ENCODE results near the gene SNF8. TPM values are rescaled to one million over a fixed set of nuclear protein-coding genes. Genes with fewer than 3 reads are reported as not detected.

The SNF8 gene, protein sequence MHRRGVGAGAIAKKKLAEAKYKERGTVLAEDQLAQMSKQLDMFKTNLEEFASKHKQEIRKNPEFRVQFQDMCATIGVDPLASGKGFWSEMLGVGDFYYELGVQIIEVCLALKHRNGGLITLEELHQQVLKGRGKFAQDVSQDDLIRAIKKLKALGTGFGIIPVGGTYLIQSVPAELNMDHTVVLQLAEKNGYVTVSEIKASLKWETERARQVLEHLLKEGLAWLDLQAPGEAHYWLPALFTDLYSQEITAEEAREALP
- 10 to 100 TPM; 78.8 to 82.9 TPM for total RNA-seq
- 100 to 1,000 TPM; 148 to 217 TPM for polyA plus RNA-seq
- long read RNA-seq, donor 1, partial matches to known transcripts, result 0 of 5 reads
- long read RNA-seq, donor 1, other reads (novel, unspliced or antisense), result 1 of 5 reads
- long read RNA-seq, donor 2, transcript SNF8-202 (8 exons, 2,319 nt), result major isoform, 43 of 47 reads
- long read RNA-seq, donor 2, partial matches to known transcripts, result 0 of 47 reads
- long read RNA-seq, donor 2, other reads (novel, unspliced or antisense), result 1 of 47 reads

DNA sequence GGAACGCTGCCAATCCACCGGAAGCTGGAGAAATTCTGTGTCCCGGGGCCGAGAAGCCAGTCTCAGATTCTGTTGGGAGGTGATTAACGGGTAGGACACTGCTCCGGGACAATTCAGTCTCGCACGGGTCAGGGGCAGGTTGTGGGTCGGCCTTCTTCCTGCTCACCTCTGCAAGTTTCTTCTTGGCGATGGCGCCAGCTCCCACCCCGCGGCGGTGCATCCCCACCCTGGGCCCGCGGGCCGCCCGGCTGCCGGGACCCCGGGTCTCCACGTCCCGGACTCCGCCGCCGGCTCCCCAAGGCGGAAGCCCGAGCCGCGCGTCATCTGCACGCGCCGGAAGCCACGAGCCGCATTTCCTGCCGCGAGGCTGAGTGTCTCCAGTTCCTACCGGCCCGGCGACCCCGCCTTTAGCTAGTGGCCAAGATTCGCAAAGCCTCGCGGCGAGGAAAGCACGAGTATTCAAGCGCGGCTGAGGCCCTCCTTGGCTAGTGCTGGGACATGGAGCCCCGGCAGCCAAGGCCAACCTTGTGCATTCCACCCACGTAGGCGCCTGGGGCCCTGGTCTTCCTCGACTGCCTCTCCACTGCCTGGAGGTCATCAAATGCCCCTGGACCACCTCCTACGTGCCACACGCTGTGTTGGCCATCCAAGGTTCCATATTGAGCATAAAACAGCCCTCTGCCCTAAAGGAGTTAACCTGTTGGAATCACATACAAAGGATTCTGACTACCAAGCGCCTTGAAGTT is at the start of gene SNF8:
SNF8 (minus strand) TSS at position 328 of the 746 bp plus-strand sequence; CDS start at position 220, 108 bp downstream.
- H3K9me3 ChIP-seq (ENCODE audit: control insufficient read depth, low read length), result no peaks in the 10 kb centered on the region
- ATAC-seq (ENCODE audit: low FRiP score) (peak; percentile 95), DNase-seq (peak; percentile 95 to 98)
- 3% methylated on average over 50 to 55 of the region's 55 CpGs for WGBS, 2 donors
- peak within 1 kb of the TSS; percentile 74 to 93 for H3K4me3 ChIP-seq (ENCODE audit: low read length in 2 of 2)
- peak within 1 kb of the TSS in 1 of 2 donors; percentile 85 for H3K27ac ChIP-seq (ENCODE audit: low read depth in 1 of 2, low read length in 2 of 2)
- intact Hi-C loops (cut with DNase I), result loop anchor here (5.0 kb wide), 2 partner anchors 37 to 88 kb away; partner anchors contain the start of gene UBE2Z (in 1 of the 2)
- no peaks in the 10 kb centered on the region for H3K27me3 ChIP-seq (ENCODE audit: control insufficient read depth in 1 of 2, insufficient read depth in 2 of 2, low read length in 1 of 2)
- H3K4me1 ChIP-seq (ENCODE audit: control insufficient read depth in 1 of 2, insufficient read depth in 2 of 2, low read length in 2 of 2), result no peaks in the 10 kb centered on the region
- H3K36me3 ChIP-seq (ENCODE audit: control insufficient read depth in 1 of 2, insufficient read depth in 2 of 2, low read length in 1 of 2), result no peaks in the 10 kb centered on the region

DNA sequence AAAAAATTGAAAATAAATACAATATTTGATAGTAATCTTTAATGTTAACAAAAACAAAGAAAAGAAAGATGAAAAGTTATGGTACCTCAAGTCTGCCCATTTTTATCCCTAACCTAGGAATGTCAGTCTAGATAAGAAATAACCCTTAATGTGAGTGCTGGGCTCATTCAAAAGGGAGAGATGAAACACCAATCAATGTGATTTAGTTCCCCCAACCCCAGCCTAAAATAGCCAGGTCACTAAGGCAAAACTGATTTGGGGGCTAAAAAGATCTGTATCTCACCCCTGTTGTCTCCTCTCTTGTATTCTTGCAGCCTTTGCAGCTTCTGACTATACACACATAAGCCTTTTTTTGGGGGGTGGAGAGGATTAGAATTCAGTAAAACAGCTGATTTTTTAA is 49.3 kb upstream of the SNF8 start:
- Histone ChIP-seq H3K9me3 (ENCODE audit: control insufficient read depth, low read length) (no peaks in the 10 kb centered on the region), H3K27ac (ENCODE audit: low read depth in 1 of 2, low read length in 2 of 2) (no peak overlapping the region), H3K27me3 (ENCODE audit: control insufficient read depth in 1 of 2, insufficient read depth in 2 of 2, low read length in 1 of 2) (peaks cover 0 to 1% of the 10 kb centered on the region in 2 donors), H3K4me3 (ENCODE audit: low read length in 2 of 2) (no peak overlapping the region), H3K36me3 (ENCODE audit: control insufficient read depth in 1 of 2, insufficient read depth in 2 of 2, low read length in 1 of 2) (no peaks in the 10 kb centered on the region), H3K4me1 (ENCODE audit: control insufficient read depth in 1 of 2, insufficient read depth in 2 of 2, low read length in 2 of 2) (no peaks in the 10 kb centered on the region)
- intact Hi-C loops (cut with DNase I), result no loop called here
- no peak for DNase-seq
- ATAC-seq (ENCODE audit: low FRiP score), result no peak

DNA sequence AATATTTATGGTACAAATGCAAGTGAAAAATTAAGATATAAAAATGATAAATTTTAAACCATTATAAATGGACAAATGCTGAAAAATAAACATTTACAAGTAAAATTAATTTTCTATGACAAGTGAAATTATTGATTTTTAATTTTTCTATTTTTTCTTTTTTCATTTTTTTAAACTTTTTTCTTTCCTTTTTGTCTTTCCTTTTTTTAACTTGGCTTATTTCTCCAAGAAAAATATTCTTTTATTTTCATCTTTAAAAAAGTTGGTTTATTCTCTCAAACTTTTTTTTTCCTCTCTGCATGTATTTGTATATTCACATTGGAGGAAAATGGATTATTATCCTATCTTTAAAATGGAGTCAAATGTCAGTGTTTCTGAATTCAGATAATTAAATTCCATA is 48.7 kb upstream of the SNF8 start:
- Histone ChIP-seq H3K4me1 (ENCODE audit: control insufficient read depth in 1 of 2, insufficient read depth in 2 of 2, low read length in 2 of 2) (no peaks in the 10 kb centered on the region), H3K4me3 (ENCODE audit: low read length in 2 of 2) (no peak overlapping the region), H3K9me3 (ENCODE audit: control insufficient read depth, low read length) (no peaks in the 10 kb centered on the region), H3K27ac (ENCODE audit: low read depth in 1 of 2, low read length in 2 of 2) (no peak overlapping the region), H3K36me3 (ENCODE audit: control insufficient read depth in 1 of 2, insufficient read depth in 2 of 2, low read length in 1 of 2) (no peaks in the 10 kb centered on the region), H3K27me3 (ENCODE audit: control insufficient read depth in 1 of 2, insufficient read depth in 2 of 2, low read length in 1 of 2) (peaks cover 0 to 1% of the 10 kb centered on the region in 2 donors)
- DNase-seq (no peak), ATAC-seq (ENCODE audit: low FRiP score) (no peak)
- intact Hi-C loops (cut with DNase I), result no loop called here

GRCh38 chr17:48992444-48992843 is 47.8 kb upstream of the SNF8 start:
- no peaks in the 10 kb centered on the region for H3K36me3 ChIP-seq (ENCODE audit: control insufficient read depth in 1 of 2, insufficient read depth in 2 of 2, low read length in 1 of 2)
- H3K27me3 ChIP-seq (ENCODE audit: control insufficient read depth in 1 of 2, insufficient read depth in 2 of 2, low read length in 1 of 2), result peaks cover 0 to 1% of the 10 kb centered on the region in 2 donors
- H3K27ac ChIP-seq (ENCODE audit: low read depth in 1 of 2, low read length in 2 of 2), result no peak overlapping the region
- DNase-seq (no peak), ATAC-seq (ENCODE audit: low FRiP score) (no peak)
- no peak overlapping the region for H3K4me3 ChIP-seq (ENCODE audit: low read length in 2 of 2)
- intact Hi-C loops (cut with DNase I), result no loop called here
- 42 to 47% methylated on average over 2 of the region's 2 CpGs for WGBS, 2 donors
- H3K4me1 ChIP-seq (ENCODE audit: control insufficient read depth in 1 of 2, insufficient read depth in 2 of 2, low read length in 2 of 2), result no peaks in the 10 kb centered on the region
- no peaks in the 10 kb centered on the region for H3K9me3 ChIP-seq (ENCODE audit: control insufficient read depth, low read length)

GRCh38 chr17:48990882-48991357 is 46.3 kb upstream of the SNF8 start:
- Histone ChIP-seq H3K36me3 (ENCODE audit: control insufficient read depth in 1 of 2, insufficient read depth in 2 of 2, low read length in 1 of 2) (no peaks in the 10 kb centered on the region), H3K4me1 (ENCODE audit: control insufficient read depth in 1 of 2, insufficient read depth in 2 of 2, low read length in 2 of 2) (no peaks in the 10 kb centered on the region), H3K27ac (ENCODE audit: low read depth in 1 of 2, low read length in 2 of 2) (no peak overlapping the region), H3K4me3 (ENCODE audit: low read length in 2 of 2) (no peak overlapping the region), H3K27me3 (ENCODE audit: control insufficient read depth in 1 of 2, insufficient read depth in 2 of 2, low read length in 1 of 2) (peaks cover 0 to 1% of the 10 kb centered on the region in 2 donors), H3K9me3 (ENCODE audit: control insufficient read depth, low read length) (no peaks in the 10 kb centered on the region)
- intact Hi-C loops (cut with DNase I), result no loop called here
- WGBS, 2 donors, result 35 to 38% methylated on average over 2 of the region's 2 CpGs
- DNase-seq, result no peak
- no peak for ATAC-seq (ENCODE audit: low FRiP score)

DNA sequence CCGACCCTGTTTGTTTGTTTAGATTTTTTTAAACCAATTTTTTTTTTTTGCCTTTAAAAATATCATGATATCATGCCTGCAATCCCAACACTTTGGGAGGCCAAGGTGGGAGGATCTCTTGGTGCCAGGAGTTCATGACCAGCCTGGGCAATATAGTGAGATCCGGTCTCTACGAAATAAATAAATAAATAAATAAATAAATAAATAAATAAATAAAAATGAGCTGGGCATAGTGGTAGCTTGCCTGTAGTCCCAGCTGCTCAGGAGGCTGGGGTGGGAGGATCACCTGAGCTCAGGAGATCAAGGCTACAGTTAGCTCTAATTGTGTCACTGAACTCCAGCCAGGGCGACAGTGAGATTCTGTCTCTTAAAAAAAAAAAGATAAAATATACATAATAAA is 44.5 kb upstream of the SNF8 start:
- H3K4me3 ChIP-seq (ENCODE audit: low read length in 2 of 2), result no peak overlapping the region
- H3K27me3 ChIP-seq (ENCODE audit: control insufficient read depth in 1 of 2, insufficient read depth in 2 of 2, low read length in 1 of 2), result peaks cover 0 to 1% of the 10 kb centered on the region in 2 donors
- 84 to 86% methylated on average over 4 of the region's 4 CpGs for WGBS, 2 donors
- no peaks in the 10 kb centered on the region for H3K36me3 ChIP-seq (ENCODE audit: control insufficient read depth in 1 of 2, insufficient read depth in 2 of 2, low read length in 1 of 2)
- no peak for DNase-seq
- ATAC-seq (ENCODE audit: low FRiP score), result no peak
- H3K27ac ChIP-seq (ENCODE audit: low read depth in 1 of 2, low read length in 2 of 2), result no peak overlapping the region
- H3K4me1 ChIP-seq (ENCODE audit: control insufficient read depth in 1 of 2, insufficient read depth in 2 of 2, low read length in 2 of 2), result no peaks in the 10 kb centered on the region
- intact Hi-C loops (cut with DNase I), result no loop called here
- no peaks in the 10 kb centered on the region for H3K9me3 ChIP-seq (ENCODE audit: control insufficient read depth, low read length)

- Histone ChIP-seq H3K4me1 (ENCODE audit: control insufficient read depth in 1 of 2, insufficient read depth in 2 of 2, low read length in 2 of 2) (no peaks in the 10 kb centered on the region), H3K4me3 (ENCODE audit: low read length in 2 of 2) (no peak overlapping the region), H3K9me3 (ENCODE audit: control insufficient read depth, low read length) (peaks cover 2% of the 10 kb centered on the region), H3K36me3 (ENCODE audit: control insufficient read depth in 1 of 2, insufficient read depth in 2 of 2, low read length in 1 of 2) (no peaks in the 10 kb centered on the region), H3K27ac (ENCODE audit: low read depth in 1 of 2, low read length in 2 of 2) (no peak overlapping the region), H3K27me3 (ENCODE audit: control insufficient read depth in 1 of 2, insufficient read depth in 2 of 2, low read length in 1 of 2) (peaks cover 0 to 1% of the 10 kb centered on the region in 2 donors)
- intact Hi-C loops (cut with DNase I), result no loop called here
- ATAC-seq (ENCODE audit: low FRiP score) (no peak), DNase-seq (no peak)
- 69 to 72% methylated on average over 12 to 13 of the region's 13 CpGs for WGBS, 2 donors
These were observed 41.0 kb upstream of the SNF8 start for GRCh38 chr17:48985436-48986245.

DNA sequence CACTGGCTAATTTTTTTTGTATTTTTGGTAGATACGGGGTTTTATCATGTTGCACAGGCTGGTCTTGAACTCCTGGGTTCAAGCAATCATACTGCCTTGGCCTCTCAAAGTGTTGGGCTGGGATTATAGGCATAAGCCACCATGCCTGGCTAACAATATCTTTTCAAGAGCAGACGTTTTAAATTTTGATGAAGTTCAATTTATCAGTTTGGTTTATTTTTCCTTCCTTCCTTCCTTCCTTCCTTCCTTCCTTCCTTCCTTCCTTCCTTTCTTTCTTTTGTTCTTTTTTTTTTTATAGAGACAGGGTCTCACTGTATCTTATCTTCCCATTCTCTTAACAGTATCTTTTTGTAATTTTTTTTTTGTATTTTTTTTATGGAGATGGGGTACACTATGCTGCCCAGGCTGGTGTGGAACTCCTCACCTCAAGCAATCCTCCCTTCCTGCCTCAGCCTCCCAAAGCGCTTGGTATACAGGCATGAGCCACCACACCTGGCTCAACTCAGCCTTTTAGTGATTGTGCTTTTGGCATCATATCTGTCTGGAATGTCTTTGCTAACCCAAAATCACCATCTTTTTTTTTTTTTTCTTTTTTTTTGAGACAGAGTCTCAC is 37.4 kb upstream of the SNF8 start:
- no peak overlapping the region for H3K27ac ChIP-seq (ENCODE audit: low read depth in 1 of 2, low read length in 2 of 2)
- peaks cover 2% of the 10 kb centered on the region for H3K9me3 ChIP-seq (ENCODE audit: control insufficient read depth, low read length)
- H3K4me1 ChIP-seq (ENCODE audit: control insufficient read depth in 1 of 2, insufficient read depth in 2 of 2, low read length in 2 of 2), result no peaks in the 10 kb centered on the region
- no peaks in the 10 kb centered on the region for H3K36me3 ChIP-seq (ENCODE audit: control insufficient read depth in 1 of 2, insufficient read depth in 2 of 2, low read length in 1 of 2)
- intact Hi-C loops (cut with DNase I), result no loop called here
- ATAC-seq (ENCODE audit: low FRiP score), result no peak
- H3K4me3 ChIP-seq (ENCODE audit: low read length in 2 of 2), result no peak overlapping the region
- WGBS, 2 donors, result 76 to 77% methylated on average over 3 of the region's 3 CpGs
- no peaks in the 10 kb centered on the region for H3K27me3 ChIP-seq (ENCODE audit: control insufficient read depth in 1 of 2, insufficient read depth in 2 of 2, low read length in 1 of 2)
- DNase-seq, result no peak
